GM21423 (cell line): ENCODE measurements around the gene CAPN2.
"Not testable (repeated sequence)": the region's sequence is repeated elsewhere in the genome, so short reads cannot be mapped to it uniquely, and the experiment has no call there.

Experiments used
- ATAC-seq: cut with Tn5 transposase; IDR thresholded peaks from one replicate; pipeline ENCODE4 v1.9.1; 2021; ENCODE audit warnings: mild to moderate bottlenecking, moderate library complexity; ENCODE audit not compliant: unreplicated experiment

The CAPN2 gene

GRCh38 chr1:223784541-223784940 lies 72.2 kb downstream of the CAPN2 start:
- no peak for ATAC-seq

GRCh38 chr1:223785808-223786207 lies 73.5 kb downstream of the CAPN2 start:
- no peak for ATAC-seq

- ATAC-seq, result no peak
Measured at GRCh38 chr1:223788746-223789415, 76.5 kb downstream of the CAPN2 start.

- no peak for ATAC-seq
Measured at GRCh38 chr1:223792046-223792445, 79.7 kb downstream of the CAPN2 start.

GRCh38 chr1:223793716-223794115 lies 81.4 kb downstream of the CAPN2 start:
- ATAC-seq, result no peak

GRCh38 chr1:223794136-223794880 lies 82.0 kb downstream of the CAPN2 start:
- no peak for ATAC-seq

- ATAC-seq, result no peak
Measured at GRCh38 chr1:223796210-223796609, 83.9 kb downstream of the CAPN2 start.

- no peak for ATAC-seq
Measured at GRCh38 chr1:223802032-223802431, 89.7 kb downstream of the CAPN2 start.

- no peak for ATAC-seq
Measured at GRCh38 chr1:223802602-223803001, 90.3 kb downstream of the CAPN2 start.

- ATAC-seq, result no peak
Measured at GRCh38 chr1:223803211-223803610, 90.9 kb downstream of the CAPN2 start.

GRCh38 chr1:223809905-223810304 lies 97.6 kb downstream of the CAPN2 start:
- ATAC-seq, result not testable (repeated sequence)

GRCh38 chr1:223810586-223810985 lies 98.2 kb downstream of the CAPN2 start:
- ATAC-seq, result no peak

GRCh38 chr1:223811634-223812101 lies 99.3 kb downstream of the CAPN2 start:
- ATAC-seq, result no peak

- no peak for ATAC-seq
Measured at GRCh38 chr1:223813645-223814044, 101.3 kb downstream of the CAPN2 start.

GRCh38 chr1:223815020-223815853 lies 102.9 kb downstream of the CAPN2 start:
- ATAC-seq, result no peak

GRCh38 chr1:223815865-223816264 lies 103.5 kb downstream of the CAPN2 start:
- no peak for ATAC-seq

GRCh38 chr1:223817265-223817664 lies 104.9 kb downstream of the CAPN2 start:
- ATAC-seq, result not testable (repeated sequence)

- no peak for ATAC-seq
Measured at GRCh38 chr1:223819730-223820514, 107.6 kb downstream of the CAPN2 start.

GRCh38 chr1:223820515-223820858 lies 108.1 kb downstream of the CAPN2 start:
- no peak for ATAC-seq

GRCh38 chr1:223820971-223821370 lies 108.6 kb downstream of the CAPN2 start:
- ATAC-seq, result no peak

- no peak for ATAC-seq
Measured at GRCh38 chr1:223824287-223824686, 111.9 kb downstream of the CAPN2 start.
